SU-DHL-6 (cell line): ENCODE measurements around the gene LRIG1.

Experiments
- H2AFZ ChIP-seq: fragments of 200-600 bp; sonication (generic); 2 replicates; pipeline ENCODE4 v1.6.1; 2014; ENCODE audit warnings: low read depth, mild to moderate bottlenecking, moderate library complexity, mixed read lengths, antibody characterized with exemption, low read length; ENCODE audit not compliant: severe bottlenecking
- H3F3A ChIP-seq: fragments of 200-600 bp; shearing (Covaris generic); 2 replicates; pipeline ENCODE4 v1.6.0; 2016; ENCODE audit warnings: antibody characterized with exemption, mild to moderate bottlenecking; ENCODE audit not compliant: insufficient read depth
- H3K27ac ChIP-seq: fragments of 200-600 bp; sonication (generic); 2 replicates; pipeline ENCODE4 v1.5.1; 2016; ENCODE audit warnings: low read depth, mild to moderate bottlenecking, low read length, moderate library complexity, mixed read lengths
- H3K27me3 ChIP-seq: fragments of 200-600 bp; sonication (generic), shearing (Covaris generic); 2 replicates; pipeline ENCODE4 v1.6.0; 2014; ENCODE audit warnings: mild to moderate bottlenecking, low read length
- H3K36me3 ChIP-seq: fragments of 200-600 bp; sonication (generic); 2 replicates; pipeline ENCODE4 v1.6.1; 2014; ENCODE audit warnings: mild to moderate bottlenecking, low read length, mixed read lengths
- H3K4me2 ChIP-seq: fragments of 300-600, 200-600 bp; shearing (Covaris generic), sonication (generic); 2 replicates; pipeline ENCODE4 v1.6.0; 2014; ENCODE audit warnings: low read length, low read depth, mild to moderate bottlenecking; ENCODE audit not compliant: poor library complexity, severe bottlenecking
- H3K4me3 ChIP-seq: fragments of 200-600 bp; sonication (generic); 2 replicates; pipeline ENCODE4 v1.5.1; 2014; ENCODE audit warnings: antibody characterized with exemption, low read length, mild to moderate bottlenecking, mixed read lengths; ENCODE audit not compliant: insufficient read depth, poor library complexity, severe bottlenecking
- H3K79me2 ChIP-seq: fragments of 200-600 bp; sonication (generic); 2 replicates; pipeline ENCODE4 v1.6.1; 2014; ENCODE audit warnings: mild to moderate bottlenecking, low read length, moderate library complexity; ENCODE audit not compliant: insufficient read depth
- H3K9ac ChIP-seq: fragments of 200-600 bp; sonication (generic); 2 replicates; pipeline ENCODE4 v1.7.0; 2014; ENCODE audit warnings: mild to moderate bottlenecking, low read length
- H3K9me2 ChIP-seq: fragments of 200-600 bp; sonication (generic); replicated peaks from 2 replicates; pipeline ENCODE4 v1.6.1; 2014; ENCODE audit warnings: low read length; ENCODE audit not compliant: insufficient read depth
- H3K9me3 ChIP-seq: fragments of 200-600 bp; sonication (generic); 2 replicates; pipeline ENCODE4 v1.6.1; 2014; ENCODE audit warnings: low read length, mixed read lengths; ENCODE audit not compliant: insufficient read depth
- H4K20me1 ChIP-seq: fragments of 200-600 bp; sonication (generic); 2 replicates; pipeline ENCODE4 v1.6.1; 2014; ENCODE audit warnings: low read depth, mild to moderate bottlenecking, antibody characterized with exemption, low read length, moderate library complexity, mixed read lengths
- EZH2phosphoT487 ChIP-seq: fragments of 200-600 bp; sonication (generic), shearing (Covaris generic); conservative IDR thresholded peaks from 2 replicates; pipeline ENCODE4 v1.6.1; 2018; ENCODE audit warnings: mild to moderate bottlenecking, antibody characterized with exemption, low read length, moderate library complexity, mixed read lengths
- TF ChIP-seq, protein P1 (sequence below): fragments of 200-600 bp; sonication (generic); IDR thresholded peaks from one replicate; pipeline ENCODE4 v1.5.1; 2017; ENCODE audit warnings: antibody characterized with exemption, mild to moderate bottlenecking, low read length, moderate library complexity; ENCODE audit not compliant: insufficient read depth, poor library complexity, severe bottlenecking

The LRIG1 gene

DNA sequence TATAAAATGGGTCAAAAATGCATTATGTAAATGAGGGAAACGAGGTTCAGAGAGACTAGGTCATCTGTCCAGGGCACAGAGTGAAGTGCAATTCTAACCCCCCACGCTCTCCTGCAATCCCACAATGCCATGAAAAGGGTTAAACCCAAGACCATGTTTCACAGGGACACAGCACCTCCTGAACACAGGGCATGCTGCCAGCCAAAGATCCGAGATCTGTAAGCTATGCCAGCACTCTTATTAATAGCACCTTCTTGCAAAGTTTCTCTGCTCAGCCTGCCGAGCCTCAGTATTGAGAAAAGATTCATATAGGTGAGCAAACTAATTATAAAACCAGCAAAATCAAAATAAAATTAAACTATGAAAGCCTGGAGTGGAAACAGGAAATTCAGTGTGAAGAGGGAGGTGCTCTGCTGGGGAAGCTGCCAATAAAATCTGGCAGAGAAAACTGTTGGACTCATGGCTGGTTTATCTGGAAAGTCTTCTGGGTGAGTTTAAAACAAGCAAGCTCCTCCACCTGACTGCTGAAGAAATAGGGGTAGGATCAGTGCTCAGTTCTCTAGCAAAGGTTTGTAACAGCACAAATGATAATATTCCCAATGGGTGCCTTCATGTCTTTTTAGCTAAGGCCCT, 50.3 kb downstream of the LRIG1 start:
- Histone ChIP-seq H3K9me2 (no peaks in the 10 kb centered on the region), H3K4me2 (no peak overlapping the region), H3K27ac (no peak overlapping the region), H3K4me3 (no peak overlapping the region), H3K36me3 (no peaks in the 10 kb centered on the region), H3K9ac (no peak overlapping the region), H3F3A (no peaks in the 10 kb centered on the region), H3K79me2 (no peaks in the 10 kb centered on the region), H3K27me3 (no peaks in the 10 kb centered on the region), H4K20me1 (no peaks in the 10 kb centered on the region), H2AFZ (no peak overlapping the region), H3K9me3 (no peaks in the 10 kb centered on the region)
- TF ChIP-seq EZH2phosphoT487: no peak
- TF ChIP-seq, protein P1, sequence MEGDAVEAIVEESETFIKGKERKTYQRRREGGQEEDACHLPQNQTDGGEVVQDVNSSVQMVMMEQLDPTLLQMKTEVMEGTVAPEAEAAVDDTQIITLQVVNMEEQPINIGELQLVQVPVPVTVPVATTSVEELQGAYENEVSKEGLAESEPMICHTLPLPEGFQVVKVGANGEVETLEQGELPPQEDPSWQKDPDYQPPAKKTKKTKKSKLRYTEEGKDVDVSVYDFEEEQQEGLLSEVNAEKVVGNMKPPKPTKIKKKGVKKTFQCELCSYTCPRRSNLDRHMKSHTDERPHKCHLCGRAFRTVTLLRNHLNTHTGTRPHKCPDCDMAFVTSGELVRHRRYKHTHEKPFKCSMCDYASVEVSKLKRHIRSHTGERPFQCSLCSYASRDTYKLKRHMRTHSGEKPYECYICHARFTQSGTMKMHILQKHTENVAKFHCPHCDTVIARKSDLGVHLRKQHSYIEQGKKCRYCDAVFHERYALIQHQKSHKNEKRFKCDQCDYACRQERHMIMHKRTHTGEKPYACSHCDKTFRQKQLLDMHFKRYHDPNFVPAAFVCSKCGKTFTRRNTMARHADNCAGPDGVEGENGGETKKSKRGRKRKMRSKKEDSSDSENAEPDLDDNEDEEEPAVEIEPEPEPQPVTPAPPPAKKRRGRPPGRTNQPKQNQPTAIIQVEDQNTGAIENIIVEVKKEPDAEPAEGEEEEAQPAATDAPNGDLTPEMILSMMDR: no peak

DNA sequence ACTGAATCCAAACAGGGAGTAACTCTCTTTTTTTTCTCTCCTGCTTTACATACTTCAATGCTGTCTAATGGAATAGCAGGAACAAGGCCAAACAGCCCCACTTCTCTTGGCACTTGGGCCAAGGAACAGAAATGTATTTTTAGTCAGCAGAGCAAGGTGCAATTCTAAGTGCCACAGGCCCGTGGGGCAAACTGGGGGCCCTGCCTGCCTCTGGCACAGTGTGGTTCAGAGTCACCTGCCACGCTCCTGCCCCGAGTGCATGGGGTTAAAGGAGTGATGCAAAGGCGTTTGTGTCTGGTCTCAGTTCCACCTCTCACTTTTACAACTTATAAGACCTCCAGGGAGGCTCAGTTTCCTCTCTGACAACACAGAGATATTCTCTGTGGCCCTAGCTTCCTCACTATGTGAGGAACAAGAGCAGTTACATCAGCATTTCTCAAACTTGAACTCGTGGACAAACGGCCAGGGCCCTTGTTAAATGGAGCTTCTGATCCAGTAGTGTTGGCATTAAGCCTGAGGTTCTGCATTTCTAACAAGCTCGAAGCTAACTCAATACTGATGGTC, 51.3 kb downstream of the LRIG1 start:
- Histone ChIP-seq H3K79me2 (no peaks in the 10 kb centered on the region), H3K4me3 (no peak overlapping the region), H4K20me1 (no peaks in the 10 kb centered on the region), H3K4me2 (no peak overlapping the region), H3K27me3 (no peaks in the 10 kb centered on the region), H3K9me3 (no peaks in the 10 kb centered on the region), H3K9ac (no peak overlapping the region), H3K9me2 (no peaks in the 10 kb centered on the region), H3K27ac (no peak overlapping the region), H3F3A (no peaks in the 10 kb centered on the region), H2AFZ (no peak overlapping the region), H3K36me3 (no peaks in the 10 kb centered on the region)
- TF ChIP-seq EZH2phosphoT487: no peak
- TF ChIP-seq, protein P1: no peak

DNA sequence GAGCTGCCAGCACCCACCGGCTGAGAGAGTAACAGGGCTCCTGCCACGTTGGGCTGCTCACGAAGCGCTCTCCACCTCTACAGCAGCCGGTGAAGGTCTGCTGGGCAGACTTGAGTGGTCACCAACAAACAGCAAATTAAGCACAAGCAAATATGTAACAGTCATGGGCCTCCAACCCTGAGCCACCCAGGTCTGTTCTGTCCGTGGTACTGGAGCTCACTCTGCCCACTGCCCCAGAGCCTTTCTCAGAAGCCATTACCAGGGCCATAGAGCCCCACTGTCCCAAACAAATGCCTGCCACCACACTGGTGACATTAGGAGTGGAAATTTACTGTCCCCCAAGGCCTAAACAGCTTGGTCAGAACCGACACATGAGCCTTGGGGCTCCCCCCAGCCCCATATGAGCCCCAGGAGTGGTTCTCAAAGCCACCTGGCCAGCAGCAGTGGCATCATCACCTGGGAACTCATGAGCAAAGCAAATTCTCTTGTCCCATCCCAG, 56.6 kb downstream of the LRIG1 start:
- Histone ChIP-seq H3K9ac (no peak overlapping the region), H3K27ac (no peak overlapping the region), H3K79me2 (no peaks in the 10 kb centered on the region), H3K36me3 (no peaks in the 10 kb centered on the region), H3K9me2 (no peaks in the 10 kb centered on the region), H3K27me3 (no peaks in the 10 kb centered on the region), H3K4me3 (no peak overlapping the region), H2AFZ (no peak overlapping the region), H4K20me1 (no peaks in the 10 kb centered on the region), H3K9me3 (no peaks in the 10 kb centered on the region), H3F3A (no peaks in the 10 kb centered on the region), H3K4me2 (no peak overlapping the region)
- TF ChIP-seq, protein P1: no peak
- TF ChIP-seq EZH2phosphoT487: no peak
